Endothelial cell (in vitro differentiated cells): ENCODE data around the gene PEAK3. TPM values are rescaled to one million over a fixed set of nuclear protein-coding genes. Genes with fewer than 3 reads are reported as not detected.
A peak's percentile ranks its signal among the peaks of the same experiment; 100 is the strongest.

Source experiments
- DNase-seq: peaks from one replicate; pipeline ENCODE4 v3.0.0; 2021; ENCODE audit warnings: low spot score
- H3K27ac Mint-ChIP-seq: one replicate; pipeline ENCODE4 v1.8.0; 2021; ENCODE audit warnings: mixed read lengths, inconsistent platforms; ENCODE audit not compliant: unreplicated experiment
- H3K27me3 Mint-ChIP-seq: one replicate; pipeline ENCODE4 v1.8.0; 2021; ENCODE audit warnings: mild to moderate bottlenecking, moderate library complexity, mixed read lengths, inconsistent platforms; ENCODE audit not compliant: unreplicated experiment
- H3K36me3 Mint-ChIP-seq: one replicate; pipeline ENCODE4 v1.8.0; 2021; ENCODE audit warnings: mild to moderate bottlenecking, low read depth, mixed read lengths, inconsistent platforms; ENCODE audit not compliant: unreplicated experiment
- H3K4me1 Mint-ChIP-seq: one replicate; pipeline ENCODE4 v1.8.0; 2021; ENCODE audit warnings: mild to moderate bottlenecking, mixed read lengths, inconsistent platforms; ENCODE audit not compliant: unreplicated experiment
- H3K4me3 Mint-ChIP-seq: one replicate; pipeline ENCODE4 v1.8.0; 2021; ENCODE audit warnings: mild to moderate bottlenecking, mixed read lengths, inconsistent platforms; ENCODE audit not compliant: unreplicated experiment
- H3K9me3 Mint-ChIP-seq: one replicate; pipeline ENCODE4 v1.8.0; 2021; ENCODE audit warnings: mixed read lengths, inconsistent platforms; ENCODE audit not compliant: unreplicated experiment
- total RNA-seq: library from RNA; stranded (reverse); fragmentation: NEBNext Ultra II Directional; extraction: Animal tissue kit (Norgen Biotek cat#: 25700); gene quantifications from one replicate; pipeline ENCODE4 v1.2.1, GENCODE V29; 2021; ENCODE audit not compliant: unreplicated experiment
- TF ChIP-seq, protein P1 (sequence below): fragments of 200-600 bp; sonication (generic); IDR thresholded peaks from one replicate; pipeline ENCODE4 v1.5.0; 2021; ENCODE audit warnings: antibody characterized with exemption; ENCODE audit not compliant: unreplicated experiment

PEAK3 gene
- total RNA-seq, 1 donor from 2014 or later: 0.97 TPM

DNA sequence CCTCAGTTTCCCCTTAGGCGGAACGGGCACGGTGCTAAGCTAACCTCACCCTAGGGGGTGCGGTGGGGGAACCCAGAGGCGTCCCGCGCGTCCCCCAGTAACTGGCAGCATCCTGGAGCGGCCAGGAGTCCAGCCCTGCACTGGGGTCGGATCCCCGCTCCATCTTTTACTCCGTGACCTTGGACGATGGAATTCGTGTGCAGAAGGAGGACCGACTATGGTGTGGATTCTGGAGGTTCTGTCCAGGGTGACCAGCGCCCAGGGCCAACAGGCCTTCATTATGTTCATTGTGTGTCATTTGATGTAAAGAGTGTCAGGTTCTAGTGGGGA lies 47.1 kb upstream of the PEAK3 start:
- DNase-seq: no peak
- peaks cover 14% of the 10 kb centered on the region for H3K27me3 Mint-ChIP-seq
- H3K4me3 Mint-ChIP-seq: peak overlapping the region; percentile 94
- peaks cover 9% of the 10 kb centered on the region for H3K36me3 Mint-ChIP-seq
- peak overlapping the region; percentile 27 for H3K27ac Mint-ChIP-seq
- H3K9me3 Mint-ChIP-seq: no peaks in the 10 kb centered on the region
- TF ChIP-seq, protein P1, sequence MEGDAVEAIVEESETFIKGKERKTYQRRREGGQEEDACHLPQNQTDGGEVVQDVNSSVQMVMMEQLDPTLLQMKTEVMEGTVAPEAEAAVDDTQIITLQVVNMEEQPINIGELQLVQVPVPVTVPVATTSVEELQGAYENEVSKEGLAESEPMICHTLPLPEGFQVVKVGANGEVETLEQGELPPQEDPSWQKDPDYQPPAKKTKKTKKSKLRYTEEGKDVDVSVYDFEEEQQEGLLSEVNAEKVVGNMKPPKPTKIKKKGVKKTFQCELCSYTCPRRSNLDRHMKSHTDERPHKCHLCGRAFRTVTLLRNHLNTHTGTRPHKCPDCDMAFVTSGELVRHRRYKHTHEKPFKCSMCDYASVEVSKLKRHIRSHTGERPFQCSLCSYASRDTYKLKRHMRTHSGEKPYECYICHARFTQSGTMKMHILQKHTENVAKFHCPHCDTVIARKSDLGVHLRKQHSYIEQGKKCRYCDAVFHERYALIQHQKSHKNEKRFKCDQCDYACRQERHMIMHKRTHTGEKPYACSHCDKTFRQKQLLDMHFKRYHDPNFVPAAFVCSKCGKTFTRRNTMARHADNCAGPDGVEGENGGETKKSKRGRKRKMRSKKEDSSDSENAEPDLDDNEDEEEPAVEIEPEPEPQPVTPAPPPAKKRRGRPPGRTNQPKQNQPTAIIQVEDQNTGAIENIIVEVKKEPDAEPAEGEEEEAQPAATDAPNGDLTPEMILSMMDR: no peak
- peaks cover 18% of the 10 kb centered on the region for H3K4me1 Mint-ChIP-seq

- H3K4me3 Mint-ChIP-seq: peak within 1 kb of the TSS; percentile 99
- H3K36me3 Mint-ChIP-seq: peaks cover 9% of the 10 kb centered on the region
- peak; percentile 90 for DNase-seq
- peaks cover 18% of the 10 kb centered on the region for H3K4me1 Mint-ChIP-seq
- H3K27me3 Mint-ChIP-seq: peaks cover 14% of the 10 kb centered on the region
- TF ChIP-seq, protein P1: no peak
- H3K27ac Mint-ChIP-seq: peak within 1 kb of the TSS; percentile 91
- no peaks in the 10 kb centered on the region for H3K9me3 Mint-ChIP-seq
Observed at GRCh38 chr19:2328401-2329148, 46.6 kb upstream of the PEAK3 start, which contains the start of the genes LSM7 and SPPL2B. TSS of gene LSM7 (minus strand) at chr19:2328586. CDS start at chr19:2328566, 20 bp downstream. TSS of gene SPPL2B (plus strand) at chr19:2328684. CDS start at chr19:2328710, 26 bp downstream.

DNA sequence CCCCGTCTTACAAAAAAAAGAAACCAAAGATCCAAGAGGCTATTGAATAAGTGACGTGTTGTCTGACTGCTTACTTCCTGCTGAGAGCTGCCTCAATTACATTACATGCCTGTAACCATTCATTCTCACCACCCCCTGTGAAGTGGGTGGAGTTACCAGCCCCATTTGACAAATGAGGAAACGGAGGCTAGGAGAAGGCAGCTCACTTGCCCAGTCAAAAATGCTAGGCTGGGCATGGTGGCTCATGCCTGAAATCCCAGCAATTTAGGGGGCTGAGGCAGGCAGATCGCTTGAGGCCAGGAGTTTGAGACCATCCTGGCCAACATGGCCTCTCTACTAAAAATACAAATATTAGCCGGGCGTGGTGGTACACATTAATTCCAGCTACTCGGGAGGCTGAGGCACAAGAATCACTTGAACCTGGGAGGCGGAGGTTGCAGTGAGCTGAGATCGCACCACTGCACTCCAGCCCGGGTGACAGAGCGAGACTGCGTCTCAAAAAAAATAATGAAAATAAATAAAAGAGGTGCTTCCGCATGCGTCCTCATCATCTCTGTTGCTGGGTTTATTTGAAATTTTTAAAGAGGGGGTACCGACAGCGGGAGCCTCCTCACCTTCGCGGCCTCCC lies 45.9 kb upstream of the PEAK3 start:
- Mint-ChIP-seq H3K27ac (peak overlapping the region; percentile 91), H3K36me3 (peaks cover 9% of the 10 kb centered on the region), H3K9me3 (no peaks in the 10 kb centered on the region), H3K4me1 (peaks cover 18% of the 10 kb centered on the region), H3K27me3 (peaks cover 17% of the 10 kb centered on the region), H3K4me3 (peak overlapping the region; percentile 99)
- TF ChIP-seq, protein P1: no peak
- DNase-seq: no peak

DNA sequence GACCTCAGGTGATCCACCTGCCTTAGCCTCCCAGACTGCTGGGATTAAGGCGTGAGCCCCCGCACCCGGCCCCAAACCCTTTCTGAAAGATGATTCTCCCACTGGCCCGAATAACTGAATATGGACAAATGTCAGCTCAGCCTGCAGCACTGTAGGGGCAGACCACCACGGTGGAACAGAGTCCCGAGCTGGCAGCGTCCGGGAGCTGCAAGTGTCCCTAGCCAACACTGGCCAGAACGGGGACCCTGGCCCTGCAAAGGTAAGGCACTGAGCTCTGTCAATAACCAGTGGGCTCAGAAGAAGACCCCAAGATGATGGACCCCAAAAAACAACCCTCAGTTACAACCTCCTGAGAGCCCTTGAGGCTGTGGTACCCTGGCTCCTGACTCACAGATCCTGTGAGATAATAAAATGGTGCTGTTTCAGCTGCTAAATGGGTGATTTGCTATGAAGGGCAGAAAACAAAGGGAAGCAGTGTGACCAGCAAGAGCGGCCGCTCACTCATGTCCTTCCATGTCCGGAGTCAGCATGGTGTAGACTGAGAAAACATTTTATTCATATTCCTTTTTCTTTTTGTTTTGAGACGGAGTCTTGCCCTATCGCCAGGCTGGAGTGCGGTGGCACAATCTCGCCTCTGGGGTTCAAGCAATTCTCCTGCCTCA lies 44.9 kb upstream of the PEAK3 start:
- no peak for DNase-seq
- Mint-ChIP-seq H3K27me3 (peaks cover 20% of the 10 kb centered on the region), H3K36me3 (peaks cover 9% of the 10 kb centered on the region), H3K4me1 (peaks cover 18% of the 10 kb centered on the region), H3K27ac (peak overlapping the region; percentile 91), H3K9me3 (no peaks in the 10 kb centered on the region), H3K4me3 (peak overlapping the region; percentile 84)
- TF ChIP-seq, protein P1: no peak
